HL-60 (cell line): ENCODE results near the gene C22orf23.

Source experiments
- CTCF ChIP-seq: IDR thresholded peaks from one replicate; pipeline ENCODE4 v1.5.1; 2011; ENCODE audit warnings: low read length, control low read depth, inconsistent platforms; ENCODE audit not compliant: insufficient read depth
- POLR2AphosphoS5 ChIP-seq: IDR thresholded peaks from 2 replicates; pipeline ENCODE4 v1.6.1; 2012; ENCODE audit warnings: low read depth
- REST ChIP-seq: IDR thresholded peaks from 2 replicates; pipeline ENCODE4 v1.6.1; 2012; ENCODE audit warnings: low read depth; ENCODE audit not compliant: insufficient replicate concordance

GRCh38 chr22:37979782-37980181 lies 26.4 kb upstream of the C22orf23 start:
- TF ChIP-seq CTCF (no peak), REST (no peak), POLR2AphosphoS5 (no peak)
